Naive thymus-derived CD4-positive, alpha-beta T cell (primary cell): ENCODE measurements around the gene DTNB. TPM values are rescaled to one million over a fixed set of nuclear protein-coding genes. Genes with fewer than 3 reads are reported as not detected.

ENCODE experiments used
- ATAC-seq: fragments of 150-1000 bp; cut with Tn5 transposase; 2 replicates; pipeline ENCODE4 v1.10.0; 2021; ENCODE audit warnings: mild to moderate bottlenecking, moderate library complexity
- CTCF ChIA-PET: fragments of 350-600 bp; sonication (Branson Sonifier 250); formaldehyde crosslinking; loops from one replicate; lab custom pipeline; 2021; ENCODE audit warnings: antibody characterized with exemption; lab: Charles Lee
- POLR2A ChIA-PET: fragments of 350-600 bp; sonication (Branson Sonifier 250); formaldehyde crosslinking; loops from one replicate; lab custom pipeline; 2021; ENCODE audit warnings: antibody characterized with exemption, inconsistent platforms; lab: Charles Lee
- DNase-seq, 9 donors: peaks; one replicate each; pipeline versions ENCODE4 v3.0.0 to v3.0.0-alpha.2; 2020 to 2022; ENCODE audit warnings: mixed read lengths in 1 of 9
- H3K27ac ChIP-seq: one replicate; pipeline ENCODE4 v1.7.0; 2013; ENCODE audit warnings: mild to moderate bottlenecking, low read depth, low read length, moderate library complexity
- H3K27me3 ChIP-seq, 2 donors: one replicate each; pipeline ENCODE4 v1.7.0; 2013; ENCODE audit warnings: low read length in 2 of 2, mild to moderate bottlenecking in 2 of 2, moderate library complexity in 2 of 2; ENCODE audit not compliant: control insufficient read depth in 2 of 2, insufficient read depth in 2 of 2
- H3K36me3 ChIP-seq, 3 experiments: 1 replicate in 2 of 3; 2 replicates in 1 of 3; pipeline ENCODE4 v1.7.0; 2013; ENCODE audit warnings: low read length in 3 of 3, mild to moderate bottlenecking in 3 of 3, moderate library complexity in 1 of 3; ENCODE audit not compliant: insufficient read depth in 3 of 3, control insufficient read depth in 2 of 3
- H3K4me1 ChIP-seq, 2 donors: one replicate each; pipeline ENCODE4 v1.7.0; 2013; ENCODE audit warnings: low read length in 2 of 2, mild to moderate bottlenecking in 2 of 2, moderate library complexity in 1 of 2; ENCODE audit not compliant: control insufficient read depth in 2 of 2, insufficient read depth in 2 of 2
- H3K4me3 ChIP-seq: 2 replicates; pipeline ENCODE4 v1.7.0; 2013; ENCODE audit warnings: mild to moderate bottlenecking, low read length
- H3K9me3 ChIP-seq, 3 experiments: 1 replicate in 2 of 3; 2 replicates in 1 of 3; pipeline ENCODE4 v1.7.0; 2013; ENCODE audit warnings: low read length in 3 of 3; ENCODE audit not compliant: control insufficient read depth in 2 of 3
- H3K27ac Mint-ChIP-seq, 9 donors: one replicate each; pipeline ENCODE4 v1.8.0; 2020 to 2022; ENCODE audit warnings: mixed read lengths in 9 of 9, mild to moderate bottlenecking in 8 of 9, moderate library complexity in 5 of 9, inconsistent platforms in 2 of 9
- H3K27me3 Mint-ChIP-seq, 5 donors: one replicate each; pipeline ENCODE4 v1.8.0; 2021 to 2022; ENCODE audit warnings: mixed read lengths in 5 of 5, mild to moderate bottlenecking in 1 of 5
- H3K36me3 Mint-ChIP-seq, 5 donors: one replicate each; pipeline ENCODE4 v1.8.0; 2020 to 2022; ENCODE audit warnings: mixed read lengths in 5 of 5, mild to moderate bottlenecking in 3 of 5, inconsistent platforms in 1 of 5
- H3K4me1 Mint-ChIP-seq, 7 donors: one replicate each; pipeline ENCODE4 v1.8.0; 2020 to 2022; ENCODE audit warnings: mixed read lengths in 7 of 7, mild to moderate bottlenecking in 3 of 7, inconsistent platforms in 1 of 7
- H3K4me3 Mint-ChIP-seq, 10 donors: one replicate each; pipeline ENCODE4 v1.8.0; 2020 to 2022; ENCODE audit warnings: mild to moderate bottlenecking in 10 of 10, mixed read lengths in 10 of 10, moderate library complexity in 6 of 10, inconsistent platforms in 2 of 10
- H3K9me3 Mint-ChIP-seq, 11 donors: one replicate each; pipeline ENCODE4 v1.8.0; 2020 to 2022; ENCODE audit warnings: mixed read lengths in 11 of 11, mild to moderate bottlenecking in 4 of 11, inconsistent platforms in 1 of 11, moderate library complexity in 1 of 11
- intact Hi-C, 2 donors: fragments of 100-400 bp; cut with micrococcal nuclease; formaldehyde crosslinking; loops; one replicate each; pipeline ENCODE4 v1.15.1; 2023
- polyA plus RNA-seq, 2 donors: library from polyadenylated mRNA; unstranded; fragments of 300-500 nt; fragmentation: Illumina TruSeq; gene quantifications; one replicate each; pipeline ENCODE4 v1.2.3, GENCODE V29; 2021
- total RNA-seq, 6 experiments: library from RNA in 5 of 6; stranded (reverse) in 5 of 6; gene quantifications; 1 replicate in 5 of 6; 2 replicates in 1 of 6; pipeline ENCODE4 v1.2.3 and lab custom pipeline; 2021 to 2026

Gene DTNB
- total and polyA plus RNA-seq, 7 experiments from 2014 or later, result 17.0 to 56.2 (median 33.1) TPM

- Histone ChIP-seq H3K27me3 (no peaks in the 10 kb centered on the region), H3K9me3 (no peaks in the 10 kb centered on the region), H3K36me3 (no peaks in the 10 kb centered on the region), H3K4me3 (no peak overlapping the region), H3K4me1 (no peaks in the 10 kb centered on the region), H3K27ac (no peak overlapping the region)
- DNase-seq, result no peak
- ChIA-PET CTCF (no interaction called here), POLR2A (no interaction called here)
- no peaks in the 10 kb centered on the region for H3K27me3 Mint-ChIP-seq
- intact Hi-C loops, result no loop called here
- peaks cover 0 to 33% (median 6%) of the 10 kb centered on the region in 5 donors for H3K36me3 Mint-ChIP-seq
- no peak for ATAC-seq
- no peak overlapping the region for H3K27ac Mint-ChIP-seq
- H3K4me1 Mint-ChIP-seq, result peaks cover 0 to 5% (median 0%) of the 10 kb centered on the region in 7 donors
- H3K4me3 Mint-ChIP-seq, result no peak overlapping the region
- no peaks in the 10 kb centered on the region for H3K9me3 Mint-ChIP-seq
These were observed 175.4 kb downstream of the DTNB start for GRCh38 chr2:25497918-25498407.

GRCh38 chr2:25497229-25497917 lies 176.0 kb downstream of the DTNB start:
- no peak for ATAC-seq
- peaks cover 0 to 5% (median 0%) of the 10 kb centered on the region in 7 donors for H3K4me1 Mint-ChIP-seq
- Histone ChIP-seq H3K4me3 (no peak overlapping the region), H3K4me1 (no peaks in the 10 kb centered on the region), H3K27me3 (no peaks in the 10 kb centered on the region), H3K27ac (no peak overlapping the region), H3K36me3 (no peaks in the 10 kb centered on the region), H3K9me3 (no peaks in the 10 kb centered on the region)
- H3K27ac Mint-ChIP-seq, result no peak overlapping the region
- CTCF ChIA-PET, result no interaction called here
- POLR2A ChIA-PET, result no interaction called here
- no peak overlapping the region for H3K4me3 Mint-ChIP-seq
- H3K36me3 Mint-ChIP-seq, result peaks cover 0 to 33% (median 6%) of the 10 kb centered on the region in 5 donors
- no peaks in the 10 kb centered on the region for H3K27me3 Mint-ChIP-seq
- intact Hi-C loops, result no loop called here
- DNase-seq, result no peak
- H3K9me3 Mint-ChIP-seq, result no peaks in the 10 kb centered on the region

DNA sequence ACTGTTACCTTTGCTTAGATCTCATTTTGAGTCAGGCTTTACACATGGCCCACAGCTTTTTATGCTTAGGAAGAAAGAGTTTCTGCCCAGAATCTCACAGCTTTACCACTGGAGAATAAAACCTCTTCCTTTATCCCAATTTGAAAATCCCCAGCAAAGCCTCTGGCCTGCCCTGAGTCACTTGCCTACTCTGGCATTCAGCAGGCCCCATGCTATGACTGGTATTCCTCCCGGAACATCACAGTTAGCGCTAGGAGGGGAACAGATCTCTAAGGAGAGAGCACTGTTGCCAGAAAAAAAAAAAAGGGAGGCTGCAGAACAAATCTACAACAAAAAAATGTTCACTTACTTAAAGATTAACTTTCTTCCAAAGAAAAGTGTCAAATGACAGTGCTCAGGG lies 178.8 kb downstream of the DTNB start:
- no peak for ATAC-seq
- no peaks in the 10 kb centered on the region for H3K9me3 Mint-ChIP-seq
- H3K27ac Mint-ChIP-seq, result no peak overlapping the region
- H3K36me3 Mint-ChIP-seq, result peaks cover 0 to 25% (median 6%) of the 10 kb centered on the region in 5 donors
- CTCF ChIA-PET, result no interaction called here
- H3K36me3 ChIP-seq, result no peaks in the 10 kb centered on the region
- peaks cover 0 to 8% (median 0%) of the 10 kb centered on the region in 7 donors for H3K4me1 Mint-ChIP-seq
- no peaks in the 10 kb centered on the region for H3K9me3 ChIP-seq
- intact Hi-C loops, result no loop called here
- H3K27ac ChIP-seq, result no peak overlapping the region
- H3K27me3 ChIP-seq, result no peaks in the 10 kb centered on the region
- DNase-seq, result no peak
- no peaks in the 10 kb centered on the region for H3K27me3 Mint-ChIP-seq
- H3K4me3 ChIP-seq, result no peak overlapping the region
- POLR2A ChIA-PET, result no interaction called here
- H3K4me1 ChIP-seq, result no peaks in the 10 kb centered on the region
- H3K4me3 Mint-ChIP-seq, result no peak overlapping the region

GRCh38 chr2:25493207-25493606 lies 180.2 kb downstream of the DTNB start:
- Mint-ChIP-seq H3K4me1 (peaks cover 0 to 8% (median 0%) of the 10 kb centered on the region in 7 donors), H3K4me3 (no peak overlapping the region), H3K27me3 (no peaks in the 10 kb centered on the region), H3K27ac (peak overlapping the region in 2 of 9 donors; percentile 4 to 5), H3K9me3 (no peaks in the 10 kb centered on the region), H3K36me3 (peaks cover 0 to 19% (median 5%) of the 10 kb centered on the region in 5 donors)
- ChIA-PET POLR2A (no interaction called here), CTCF (interaction anchor here (1.1 kb wide), 1 partner anchor 131 kb away, joined by 3 read pairs; no protein-coding TSS in a partner anchor)
- intact Hi-C loops, result no loop called here
- no peak for DNase-seq
- H3K36me3 ChIP-seq, result no peaks in the 10 kb centered on the region
- no peaks in the 10 kb centered on the region for H3K27me3 ChIP-seq
- no peak for ATAC-seq
- no peak overlapping the region for H3K27ac ChIP-seq
- no peaks in the 10 kb centered on the region for H3K9me3 ChIP-seq
- no peak overlapping the region for H3K4me3 ChIP-seq
- H3K4me1 ChIP-seq, result no peaks in the 10 kb centered on the region

DNA sequence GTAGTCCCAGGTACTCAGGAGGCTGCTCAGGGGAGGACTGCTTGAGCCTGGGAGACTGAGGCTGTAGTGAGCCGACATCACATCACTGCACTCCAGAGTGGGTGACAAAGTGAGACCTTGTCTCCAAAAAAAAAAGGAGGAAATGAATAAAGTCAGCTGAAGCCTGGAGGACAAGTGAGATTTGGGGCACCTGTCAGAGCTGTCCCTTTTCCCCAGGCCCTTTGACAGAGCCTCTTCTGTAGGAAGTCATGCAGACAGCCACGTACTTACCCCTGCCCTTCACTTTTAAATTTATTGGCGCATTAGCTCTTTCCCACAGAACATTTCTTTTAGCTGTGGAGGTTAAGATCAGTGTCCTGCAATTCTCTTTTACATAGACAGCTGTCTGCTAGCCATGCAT lies 180.7 kb downstream of the DTNB start:
- peaks cover 0 to 18% (median 6%) of the 10 kb centered on the region in 5 donors for H3K36me3 Mint-ChIP-seq
- ATAC-seq, result no peak
- H3K27me3 Mint-ChIP-seq, result no peaks in the 10 kb centered on the region
- POLR2A ChIA-PET, result no interaction called here
- Histone ChIP-seq H3K4me1 (no peaks in the 10 kb centered on the region), H3K36me3 (no peaks in the 10 kb centered on the region), H3K27me3 (no peaks in the 10 kb centered on the region), H3K27ac (no peak overlapping the region), H3K4me3 (no peak overlapping the region), H3K9me3 (no peaks in the 10 kb centered on the region)
- CTCF ChIA-PET, result interaction anchor here (1.1 kb wide), 1 partner anchor 130 kb away, joined by 3 read pairs; no protein-coding TSS in a partner anchor
- no peak overlapping the region for H3K4me3 Mint-ChIP-seq
- H3K27ac Mint-ChIP-seq, result no peak overlapping the region
- intact Hi-C loops, result no loop called here
- H3K4me1 Mint-ChIP-seq, result peaks cover 0 to 8% (median 0%) of the 10 kb centered on the region in 7 donors
- DNase-seq, result no peak
- no peaks in the 10 kb centered on the region for H3K9me3 Mint-ChIP-seq

- CTCF ChIA-PET, result no interaction called here
These were observed 181.3 kb downstream of the DTNB start for GRCh38 chr2:25491966-25492532.

More at GRCh38 chr2:25491966-25492532, 181.3 kb downstream of the DTNB start:
- Mint-ChIP-seq H3K36me3 (peaks cover under 1 to 21% (median 6%) of the 10 kb centered on the region in 5 donors), H3K4me1 (peaks cover 0 to 8% (median 0%) of the 10 kb centered on the region in 7 donors), H3K4me3 (no peak overlapping the region), H3K9me3 (no peaks in the 10 kb centered on the region), H3K27me3 (no peaks in the 10 kb centered on the region), H3K27ac (no peak overlapping the region)
- Histone ChIP-seq H3K4me3 (no peak overlapping the region), H3K27ac (no peak overlapping the region), H3K27me3 (no peaks in the 10 kb centered on the region), H3K36me3 (no peaks in the 10 kb centered on the region), H3K9me3 (no peaks in the 10 kb centered on the region), H3K4me1 (no peaks in the 10 kb centered on the region)
- DNase-seq (no peak), ATAC-seq (no peak)
- intact Hi-C loops, result no loop called here
- POLR2A ChIA-PET, result no interaction called here
